Measurements from ENCODE around the gene ADAMTS14.

The ADAMTS14 gene

GRCh38 chr10:70776455-70777005, 104.2 kb downstream of the ADAMTS14 start:
- no peak for TF ChIP-seq CTCF (IDR thresholded peaks at IDR 0.05)

GRCh38 chr10:70777063-70777875, 105.0 kb downstream of the ADAMTS14 start:
- TF ChIP-seq CTCF (IDR thresholded peaks at IDR 0.05) = no peak

- no peak for TF ChIP-seq CTCF (IDR thresholded peaks at IDR 0.05)
Observed at GRCh38 chr10:70778267-70778924, 106.1 kb downstream of the ADAMTS14 start.

- no peak for TF ChIP-seq CTCF (IDR thresholded peaks at IDR 0.05)
Observed at GRCh38 chr10:70779088-70779487, 106.8 kb downstream of the ADAMTS14 start.

GRCh38 chr10:70779511-70780369, 107.4 kb downstream of the ADAMTS14 start:
- no peak for TF ChIP-seq CTCF (IDR thresholded peaks at IDR 0.05)

- TF ChIP-seq CTCF (IDR thresholded peaks at IDR 0.05) = no peak
Observed at GRCh38 chr10:70780370-70780760, 108.1 kb downstream of the ADAMTS14 start.

GRCh38 chr10:70780772-70781171, 108.5 kb downstream of the ADAMTS14 start:
- no peak for TF ChIP-seq CTCF (IDR thresholded peaks at IDR 0.05)
